K562 (cell line): ENCODE results near the gene DDX60. TPM values are rescaled to one million over a fixed set of nuclear protein-coding genes. Genes with fewer than 3 reads are reported as not detected.

Experiments
- DNMT1 ChIP-seq: fragments of 450-650 bp; IDR thresholded peaks from 2 replicates; pipeline ENCODE4 v1.6.1; 2016; ENCODE audit warnings: antibody characterized with exemption, mild to moderate bottlenecking
- FIP1L1 ChIP-seq: fragments of 200-400 bp; formaldehyde crosslinking; IDR thresholded peaks from 2 replicates; pipeline ENCODE4 v1.6.1; 2018; ENCODE audit warnings: mild to moderate bottlenecking, low read depth, low read length; ENCODE audit not compliant: poor library complexity, severe bottlenecking
- ZHX1 ChIP-seq: fragments of 150-350 bp; conservative IDR thresholded peaks from 2 replicates; pipeline ENCODE4 v1.6.1; 2014; ENCODE audit warnings: low read length
- ZNF639 ChIP-seq, 2 experiments: fragments of 200-800 bp in 1 of 2; sonication (Bioruptor generic) in 1 of 2; sonication (generic) in 1 of 2; formaldehyde crosslinking in 1 of 2; IDR thresholded peaks in 1 of 2; conservative IDR thresholded peaks in 1 of 2; 2 replicates each; pipeline versions ENCODE4 v1.5.0 to v1.6.1; 2016 to 2020; ENCODE audit warnings: missing compliant biosample characterization in 1 of 2, missing genetic modification characterization in 1 of 2, missing genetic modification reagents in 1 of 2
- polyA plus RNA-seq, 8 experiments: library from polyadenylated mRNA; depleted of rRNA in 4 of 8; stranded (reverse) in 5 of 8; unstranded in 3 of 8; fragments of >200 nt; fragmentation: Nextera tagmentation in 2 of 8; fragmentation: Illumina TruSeq in 1 of 8; extraction: Ambion mirVana in 2 of 8; extraction: Trizol in 1 of 8; gene quantifications; 2 replicates each; pipeline versions ENCODE4 v1.2.1 to v1.2.3, GENCODE V29; 2011 to 2014; ENCODE audit warnings: inconsistent platforms in 1 of 8, missing spikeins in 1 of 8
- total RNA-seq, 7 experiments: library from RNA; depleted of rRNA in 6 of 7; stranded (reverse); fragments of >200 nt in 6 of 7; fragmentation: Illumina TruSeq in 2 of 7; extraction: Trizol in 2 of 7; gene quantifications; 2 replicates each; pipeline versions ENCODE4 v1.2.1 to v1.2.3, GENCODE V29; 2011 to 2021; ENCODE audit warnings: low replicate concordance in 1 of 7
- TF ChIP-seq, protein P1 (sequence below), 2 experiments: fragments of 250-450 bp in 1 of 2; fragments of 450-650 bp in 1 of 2; sonication (Bioruptor Pico) in 1 of 2; IDR thresholded peaks; 2 replicates each; pipeline versions ENCODE4 v1.6.1 to v1.8.0; 2016 to 2021; ENCODE audit warnings: mild to moderate bottlenecking in 2 of 2, moderate library complexity in 2 of 2, missing compliant biosample characterization in 1 of 2, missing genetic modification characterization in 1 of 2

Gene DDX60
- total and polyA plus RNA-seq, 9 of the 15 experiments (the other 6 are each of a cell fraction or from before 2014, with no cell fraction given), result 0.06 to 0.25 (median 0.13) TPM

GRCh38 chr4:168308912-168309311 is 9.6 kb downstream of the DDX60 start (continued):
- no peak for TF ChIP-seq ZNF639 (CRISPR knock-in tag; conservative IDR thresholded peaks at IDR 0.05 in 1 of 2, IDR thresholded peaks at IDR 0.05 in 1 of 2)
- no peak for TF ChIP-seq FIP1L1
- TF ChIP-seq ZHX1, result no peak
- TF ChIP-seq, protein P1, sequence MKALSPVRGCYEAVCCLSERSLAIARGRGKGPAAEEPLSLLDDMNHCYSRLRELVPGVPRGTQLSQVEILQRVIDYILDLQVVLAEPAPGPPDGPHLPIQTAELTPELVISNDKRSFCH (CRISPR knock-in tag; IDR thresholded peaks at IDR 0.05), result no peak
- TF ChIP-seq, protein P1 (tag; IDR thresholded peaks at IDR 0.05), result no peak
- no peak for TF ChIP-seq DNMT1
- TF ChIP-seq, all 486 proteins: peak for 0
